Stimulated activated memory B cell treated with anti-CD40 and anti-IgM and Interleukin-4, amounts not matched to agents 10 μg/mL and 1 μg/mL and 100 μg/mL, for 72 hours (primary cell): ENCODE results near the gene PCDHGB3.

ENCODE experiments used
- ATAC-seq: fragments of 150-1000 bp; cut with Tn5 transposase; 2 replicates; pipeline ENCODE4 v1.10.0; 2021
- H3K27ac Mint-ChIP-seq: one replicate; pipeline ENCODE4 v1.8.0; 2022; ENCODE audit warnings: mild to moderate bottlenecking, mixed read lengths
- H3K27me3 Mint-ChIP-seq: one replicate; pipeline ENCODE4 v1.8.0; 2022; ENCODE audit warnings: mixed read lengths
- H3K36me3 Mint-ChIP-seq: one replicate; pipeline ENCODE4 v1.8.0; 2022; ENCODE audit warnings: mixed read lengths
- H3K4me1 Mint-ChIP-seq: one replicate; pipeline ENCODE4 v1.8.0; 2022; ENCODE audit warnings: mixed read lengths
- H3K4me3 Mint-ChIP-seq: one replicate; pipeline ENCODE4 v1.8.0; 2022; ENCODE audit warnings: mild to moderate bottlenecking, moderate library complexity, mixed read lengths
- H3K9me3 Mint-ChIP-seq: one replicate; pipeline ENCODE4 v1.8.0; 2022; ENCODE audit warnings: mixed read lengths

PCDHGB3 gene

GRCh38 chr5:141349917-141350619 is 20.0 kb upstream of the PCDHGB3 start, which contains the start of gene PCDHGB1:
TSS of gene PCDHGB1 (plus strand) at chr5:141350099. CDS start at chr5:141350261, 162 bp downstream.
- H3K36me3 Mint-ChIP-seq = peaks cover 4% of the 10 kb centered on the region
- peaks cover 81% of the 10 kb centered on the region for H3K27me3 Mint-ChIP-seq
- peak within 1 kb of the TSS; percentile 64 for H3K4me3 Mint-ChIP-seq
- no peaks in the 10 kb centered on the region for H3K4me1 Mint-ChIP-seq
- H3K9me3 Mint-ChIP-seq = peaks cover 19% of the 10 kb centered on the region
- no peak for ATAC-seq
- H3K27ac Mint-ChIP-seq = no peak within 1 kb of the TSS

DNA sequence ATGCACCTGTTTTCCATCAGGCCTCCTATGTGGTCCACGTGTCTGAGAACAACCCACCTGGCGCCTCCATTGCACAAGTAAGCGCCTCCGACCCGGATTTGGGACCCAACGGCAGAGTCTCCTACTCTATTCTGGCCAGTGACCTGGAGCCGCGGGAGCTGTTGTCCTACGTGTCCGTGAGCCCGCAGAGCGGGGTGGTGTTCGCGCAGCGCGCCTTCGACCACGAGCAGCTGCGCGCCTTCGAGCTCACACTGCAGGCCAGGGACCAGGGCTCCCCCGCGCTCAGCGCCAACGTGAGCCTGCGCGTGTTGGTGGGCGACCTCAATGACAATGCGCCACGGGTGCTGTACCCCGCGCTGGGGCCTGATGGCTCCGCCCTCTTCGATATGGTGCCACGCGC is 18.5 kb upstream of the PCDHGB3 start:
- no peak overlapping the region for H3K4me3 Mint-ChIP-seq
- no peak for ATAC-seq
- peaks cover 14% of the 10 kb centered on the region for H3K9me3 Mint-ChIP-seq
- H3K27ac Mint-ChIP-seq = no peak overlapping the region
- peaks cover 81% of the 10 kb centered on the region for H3K27me3 Mint-ChIP-seq
- no peaks in the 10 kb centered on the region for H3K4me1 Mint-ChIP-seq
- H3K36me3 Mint-ChIP-seq = peaks cover 4% of the 10 kb centered on the region

DNA sequence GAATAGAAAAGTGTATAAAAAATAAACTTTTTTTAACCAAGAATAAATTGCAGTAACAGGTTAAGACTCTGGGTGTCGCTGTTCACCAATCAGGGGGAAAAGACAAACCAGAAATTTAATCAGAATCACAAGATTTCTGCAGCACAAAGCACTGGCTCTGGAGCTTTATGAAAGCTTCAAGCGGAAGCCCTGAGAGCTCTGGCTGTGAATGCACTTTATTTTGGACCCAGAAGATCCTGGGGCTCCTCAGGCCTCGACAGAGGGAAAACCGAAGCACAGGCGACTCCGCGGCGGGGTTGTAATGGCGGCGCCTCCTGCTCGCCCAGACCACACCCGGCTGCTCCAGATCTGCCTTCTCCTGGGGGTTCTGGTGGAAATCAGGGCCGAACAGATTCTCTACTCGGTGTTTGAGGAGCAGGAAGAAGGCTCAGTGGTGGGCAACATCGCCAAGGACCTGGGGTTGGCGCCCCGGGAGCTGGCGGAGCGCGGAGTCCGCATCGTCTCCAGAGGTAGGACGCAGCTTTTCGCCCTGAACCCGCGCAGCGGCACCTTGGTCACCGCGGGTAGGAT is 15.1 kb upstream of the PCDHGB3 start, which contains the start of gene PCDHGA4:
Gene PCDHGA4, plus strand, starts transcription at position 122 of the 570 bp plus-strand sequence. Its CDS starts 87 bp downstream, at position 209.
- no peak within 1 kb of the TSS for H3K4me3 Mint-ChIP-seq
- H3K27ac Mint-ChIP-seq = no peak within 1 kb of the TSS
- peaks cover 10% of the 10 kb centered on the region for H3K9me3 Mint-ChIP-seq
- H3K4me1 Mint-ChIP-seq = no peaks in the 10 kb centered on the region
- no peak for ATAC-seq
- peaks cover 89% of the 10 kb centered on the region for H3K27me3 Mint-ChIP-seq
- peaks cover 4% of the 10 kb centered on the region for H3K36me3 Mint-ChIP-seq

DNA sequence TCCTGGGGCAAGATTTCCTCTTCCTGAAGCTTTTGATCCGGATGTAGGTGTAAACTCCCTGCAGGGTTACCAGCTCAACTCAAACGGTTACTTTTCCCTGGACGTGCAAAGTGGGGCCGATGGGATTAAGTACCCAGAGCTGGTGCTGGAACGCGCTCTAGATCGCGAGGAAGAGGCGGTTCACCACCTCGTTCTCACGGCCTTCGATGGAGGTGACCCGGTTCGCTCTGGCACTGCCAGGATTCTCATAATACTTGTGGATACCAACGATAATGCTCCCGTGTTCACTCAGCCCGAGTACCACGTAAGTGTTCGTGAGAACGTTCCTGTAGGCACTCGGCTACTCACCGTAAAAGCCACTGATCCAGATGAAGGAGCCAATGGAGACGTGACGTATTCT is 14.4 kb upstream of the PCDHGB3 start:
- Mint-ChIP-seq H3K4me1 (no peaks in the 10 kb centered on the region), H3K27me3 (peaks cover 89% of the 10 kb centered on the region), H3K36me3 (no peaks in the 10 kb centered on the region), H3K27ac (no peak overlapping the region), H3K4me3 (no peak overlapping the region), H3K9me3 (peaks cover 8% of the 10 kb centered on the region)
- no peak for ATAC-seq

- Mint-ChIP-seq H3K27ac (no peak overlapping the region), H3K9me3 (peaks cover 8% of the 10 kb centered on the region), H3K27me3 (peaks cover 86% of the 10 kb centered on the region), H3K4me3 (no peak overlapping the region), H3K36me3 (no peaks in the 10 kb centered on the region), H3K4me1 (no peaks in the 10 kb centered on the region)
- no peak for ATAC-seq
Measured at GRCh38 chr5:141356133-141356532, 13.9 kb upstream of the PCDHGB3 start.

DNA sequence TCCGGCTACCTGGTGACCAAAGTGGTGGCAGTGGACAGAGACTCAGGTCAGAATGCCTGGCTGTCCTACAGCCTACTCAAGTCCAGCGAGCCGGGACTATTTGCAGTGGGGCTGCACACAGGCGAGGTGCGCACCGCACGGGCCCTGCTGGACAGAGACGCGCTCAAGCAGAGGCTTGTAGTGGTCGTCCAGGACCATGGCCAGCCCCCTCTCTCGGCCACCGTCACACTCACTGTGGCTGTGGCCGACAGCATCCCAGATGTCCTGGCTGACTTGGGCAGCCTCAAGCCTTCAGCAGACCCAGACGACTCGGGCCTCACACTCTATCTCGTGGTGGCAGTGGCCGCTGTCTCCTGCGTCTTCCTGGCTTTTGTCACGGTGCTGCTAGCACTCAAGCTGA is 13.1 kb upstream of the PCDHGB3 start:
- Mint-ChIP-seq H3K27ac (no peak overlapping the region), H3K4me1 (no peaks in the 10 kb centered on the region), H3K9me3 (peaks cover 11% of the 10 kb centered on the region), H3K4me3 (no peak overlapping the region), H3K36me3 (no peaks in the 10 kb centered on the region), H3K27me3 (peaks cover 86% of the 10 kb centered on the region)
- ATAC-seq = no peak

DNA sequence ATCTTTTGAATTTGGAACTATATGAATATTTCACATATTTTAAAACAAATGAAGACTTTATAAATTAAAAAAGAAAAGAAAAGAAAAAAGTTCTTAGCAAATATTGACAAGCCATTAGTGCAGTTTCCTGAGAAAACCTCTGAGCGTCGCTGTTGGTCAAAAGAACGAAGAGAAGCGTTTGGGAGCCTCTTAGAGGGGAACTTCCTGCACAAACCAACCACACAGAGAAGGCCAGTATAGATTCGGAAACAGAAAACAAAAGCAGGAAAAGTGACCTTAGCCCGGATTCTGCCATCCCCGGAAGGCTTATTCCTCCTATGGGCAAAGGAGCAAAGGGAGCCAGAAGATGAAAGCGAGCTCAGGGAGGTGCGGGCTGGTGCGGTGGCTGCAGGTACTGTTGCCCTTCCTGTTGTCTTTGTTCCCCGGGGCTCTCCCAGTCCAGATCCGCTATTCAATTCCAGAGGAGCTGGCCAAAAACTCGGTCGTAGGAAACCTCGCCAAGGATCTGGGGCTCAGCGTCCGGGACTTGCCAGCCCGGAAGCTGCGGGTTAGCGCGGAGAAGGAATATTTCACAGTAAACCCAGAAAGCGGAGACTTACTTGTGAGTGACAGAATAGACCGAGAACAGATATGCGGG is 10.1 kb upstream of the PCDHGB3 start, which contains the start of gene PCDHGB2:
Gene PCDHGB2, plus strand, starts transcription at position 205 of the 637 bp plus-strand sequence. Its CDS starts 142 bp downstream, at position 347.
- Mint-ChIP-seq H3K27ac (peak within 1 kb of the TSS; percentile 65), H3K4me1 (peaks cover 9% of the 10 kb centered on the region), H3K27me3 (peaks cover 82% of the 10 kb centered on the region), H3K9me3 (peaks cover 17% of the 10 kb centered on the region), H3K36me3 (peaks cover 8% of the 10 kb centered on the region), H3K4me3 (peak within 1 kb of the TSS; percentile 82)
- ATAC-seq = no peak

GRCh38 chr5:141360685-141361084 is 9.4 kb upstream of the PCDHGB3 start:
- H3K27ac Mint-ChIP-seq = no peak overlapping the region
- peaks cover 82% of the 10 kb centered on the region for H3K27me3 Mint-ChIP-seq
- H3K9me3 Mint-ChIP-seq = peaks cover 17% of the 10 kb centered on the region
- H3K36me3 Mint-ChIP-seq = peaks cover 8% of the 10 kb centered on the region
- no peak for ATAC-seq
- no peak overlapping the region for H3K4me3 Mint-ChIP-seq
- peaks cover 9% of the 10 kb centered on the region for H3K4me1 Mint-ChIP-seq

DNA sequence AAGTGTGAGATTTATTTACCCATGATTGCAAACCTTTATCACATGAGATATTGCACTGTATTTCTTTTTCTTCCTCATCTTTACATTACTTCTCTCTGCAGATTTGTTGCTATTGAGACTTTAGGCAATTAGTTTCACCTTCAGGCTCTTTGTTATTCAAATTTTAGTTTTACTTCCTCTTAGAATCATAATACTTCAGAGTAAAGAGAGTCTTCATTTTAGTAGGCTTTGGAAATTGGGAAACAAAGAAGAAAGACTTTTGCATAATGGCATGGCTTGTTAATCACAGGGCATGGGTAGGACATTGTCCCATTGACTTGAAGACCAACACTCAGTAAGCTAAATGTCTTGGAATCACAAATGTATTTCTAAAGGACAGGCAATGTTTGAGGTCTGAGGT is 7.3 kb upstream of the PCDHGB3 start:
- H3K27me3 Mint-ChIP-seq = peaks cover 73% of the 10 kb centered on the region
- H3K36me3 Mint-ChIP-seq = peaks cover 8% of the 10 kb centered on the region
- ATAC-seq = no peak
- H3K4me3 Mint-ChIP-seq = peak overlapping the region; percentile 15
- H3K27ac Mint-ChIP-seq = no peak overlapping the region
- H3K9me3 Mint-ChIP-seq = peaks cover 17% of the 10 kb centered on the region
- peaks cover 9% of the 10 kb centered on the region for H3K4me1 Mint-ChIP-seq

GRCh38 chr5:141363952-141364660 is 5.9 kb upstream of the PCDHGB3 start, which contains the start of gene PCDHGA5:
TSS of gene PCDHGA5 (plus strand) at chr5:141364162. CDS start at chr5:141364331, 169 bp downstream.
- ATAC-seq = no peak
- H3K27ac Mint-ChIP-seq = no peak within 1 kb of the TSS
- H3K4me3 Mint-ChIP-seq = no peak within 1 kb of the TSS
- H3K9me3 Mint-ChIP-seq = peaks cover 15% of the 10 kb centered on the region
- H3K27me3 Mint-ChIP-seq = peaks cover 62% of the 10 kb centered on the region
- peaks cover 9% of the 10 kb centered on the region for H3K4me1 Mint-ChIP-seq
- H3K36me3 Mint-ChIP-seq = peaks cover 8% of the 10 kb centered on the region

- Mint-ChIP-seq H3K36me3 (peaks cover 14% of the 10 kb centered on the region), H3K4me3 (no peak overlapping the region), H3K9me3 (peaks cover 14% of the 10 kb centered on the region), H3K4me1 (peaks cover 15% of the 10 kb centered on the region), H3K27me3 (peaks cover 61% of the 10 kb centered on the region), H3K27ac (no peak overlapping the region)
- ATAC-seq = no peak
Measured at GRCh38 chr5:141366016-141366896, 3.8 kb upstream of the PCDHGB3 start.

DNA sequence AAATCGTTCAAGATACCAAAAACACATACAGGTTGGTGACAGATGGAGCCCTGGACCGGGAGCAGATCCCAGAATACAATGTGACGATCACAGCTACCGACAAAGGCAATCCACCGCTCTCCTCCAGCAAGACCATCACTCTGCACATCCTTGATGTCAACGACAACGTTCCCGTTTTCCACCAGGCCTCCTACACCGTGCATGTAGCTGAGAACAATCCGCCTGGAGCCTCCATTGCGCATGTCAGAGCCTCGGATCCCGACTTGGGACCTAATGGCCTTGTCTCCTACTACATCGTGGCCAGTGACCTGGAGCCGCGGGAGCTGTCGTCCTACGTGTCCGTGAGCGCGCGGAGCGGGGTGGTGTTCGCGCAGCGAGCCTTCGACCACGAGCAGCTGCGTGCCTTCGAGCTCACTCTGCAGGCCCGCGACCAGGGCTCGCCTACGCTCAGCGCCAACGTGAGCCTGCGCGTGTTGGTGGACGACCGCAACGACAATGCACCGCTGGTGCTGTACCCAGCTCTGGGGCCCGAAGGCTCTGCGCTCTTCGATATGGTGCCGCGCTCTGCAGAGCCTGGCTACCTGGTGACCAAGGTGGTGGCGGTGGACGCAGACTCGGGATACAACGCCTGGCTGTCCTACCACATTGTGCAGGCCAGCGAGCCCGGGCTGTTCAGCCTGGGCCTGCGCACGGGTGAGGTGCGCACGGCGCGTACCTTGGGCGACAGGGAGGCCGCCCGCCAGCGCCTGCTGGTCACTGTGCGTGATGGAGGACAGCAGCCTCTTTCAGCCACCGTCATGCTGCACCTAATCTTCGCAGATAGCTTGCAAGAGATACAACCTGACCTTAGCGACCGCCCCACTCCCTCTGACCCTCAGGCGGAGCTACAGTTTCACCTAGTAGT is 1.8 kb downstream of the PCDHGB3 start:
- no peak overlapping the region for H3K27ac Mint-ChIP-seq
- peaks cover 19% of the 10 kb centered on the region for H3K27me3 Mint-ChIP-seq
- H3K4me3 Mint-ChIP-seq = no peak overlapping the region
- H3K9me3 Mint-ChIP-seq = peaks cover 3% of the 10 kb centered on the region
- H3K36me3 Mint-ChIP-seq = peaks cover 16% of the 10 kb centered on the region
- no peak for ATAC-seq
- peaks cover 6% of the 10 kb centered on the region for H3K4me1 Mint-ChIP-seq

DNA sequence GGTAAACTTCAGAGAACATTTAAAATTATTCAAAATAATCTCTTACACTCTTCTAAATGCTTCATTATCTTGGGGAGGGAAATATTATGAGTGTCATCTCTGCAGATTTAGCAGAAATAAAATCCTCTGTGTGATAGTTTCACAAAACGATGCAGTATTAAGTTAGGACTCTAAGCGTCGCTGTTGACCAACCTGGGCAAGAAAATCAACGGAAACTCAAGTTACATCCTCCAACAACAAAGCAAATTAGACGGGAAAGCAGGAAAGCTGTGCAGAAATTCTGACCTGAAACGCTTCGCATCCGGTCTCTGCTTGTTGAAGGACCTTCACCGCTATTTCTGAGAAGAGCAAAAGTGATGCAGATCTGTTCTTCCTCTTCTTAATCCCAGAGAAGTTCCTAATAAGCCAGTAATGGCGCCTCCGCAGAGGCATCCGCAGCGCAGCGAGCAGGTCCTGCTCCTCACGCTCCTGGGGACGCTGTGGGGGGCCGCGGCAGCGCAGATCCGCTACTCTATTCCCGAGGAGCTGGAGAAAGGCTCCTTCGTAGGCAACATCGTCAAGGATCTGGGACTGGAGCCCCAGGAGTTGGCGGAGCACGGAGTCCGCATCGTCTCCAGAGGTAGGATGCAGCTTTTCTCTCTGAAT is 3.8 kb downstream of the PCDHGB3 start, which contains the start of gene PCDHGA6:
Gene PCDHGA6, plus strand, starts transcription at position 219 of the 645 bp plus-strand sequence. Its CDS starts 193 bp downstream, at position 412.
- ATAC-seq = no peak
- Mint-ChIP-seq H3K36me3 (peaks cover 16% of the 10 kb centered on the region), H3K4me1 (peaks cover 6% of the 10 kb centered on the region), H3K27ac (no peak within 1 kb of the TSS), H3K9me3 (peaks cover 3% of the 10 kb centered on the region), H3K27me3 (peaks cover 19% of the 10 kb centered on the region), H3K4me3 (no peak within 1 kb of the TSS)
